GM15510 (cell line): ENCODE measurements around the gene FMN2.

Experiments used
- POLR2A ChIP-seq: IDR thresholded peaks from 3 replicates; pipeline ENCODE4 v1.6.1; 2011; ENCODE audit warnings: borderline replicate concordance; ENCODE audit not compliant: insufficient read length; ENCODE audit errors: extremely low read depth

The FMN2 gene

DNA sequence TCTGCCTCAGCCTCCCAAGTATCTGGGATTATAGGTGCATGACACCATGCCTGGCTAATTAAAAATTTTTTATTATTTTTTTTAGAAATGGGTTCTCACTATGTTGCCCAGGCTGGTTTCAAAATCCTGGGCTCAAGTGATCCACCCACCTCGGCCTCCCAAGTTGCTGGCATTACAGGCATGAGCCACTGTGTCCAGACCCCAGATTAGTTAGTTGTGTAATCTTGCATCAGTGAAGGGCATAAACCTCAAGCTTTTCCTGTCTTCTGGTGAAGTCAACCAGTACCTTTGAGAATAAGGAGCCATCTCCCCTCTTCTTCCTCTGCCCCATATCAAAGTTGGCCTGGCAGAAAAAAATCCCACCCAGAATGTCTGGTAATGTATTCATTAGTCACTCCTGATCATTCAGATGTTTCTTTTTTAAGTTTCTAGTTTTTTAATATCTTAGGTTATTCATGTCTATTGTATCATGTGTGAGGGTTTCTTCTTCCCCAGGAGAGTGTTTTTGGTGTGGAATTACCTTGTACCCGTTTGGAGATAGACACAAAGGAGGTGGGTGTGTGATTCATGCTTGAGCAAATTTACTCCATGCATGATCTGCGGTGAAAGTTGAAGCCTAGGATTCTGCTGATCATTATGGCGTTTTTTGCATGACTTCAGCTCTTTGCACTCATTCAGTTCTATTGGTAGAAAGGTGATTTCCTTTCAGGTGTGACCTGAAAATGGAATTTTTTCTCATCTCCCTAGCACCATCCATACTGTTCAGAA is 144.0 kb downstream of the FMN2 start:
- TF ChIP-seq POLR2A, result no peak

GRCh38 chr1:240237305-240237721 is 145.6 kb downstream of the FMN2 start:
- TF ChIP-seq POLR2A, result no peak

- no peak for TF ChIP-seq POLR2A
Observed at GRCh38 chr1:240239309-240239708, 147.6 kb downstream of the FMN2 start.

- TF ChIP-seq POLR2A, result no peak
Observed at GRCh38 chr1:240241278-240241677, 149.6 kb downstream of the FMN2 start.

DNA sequence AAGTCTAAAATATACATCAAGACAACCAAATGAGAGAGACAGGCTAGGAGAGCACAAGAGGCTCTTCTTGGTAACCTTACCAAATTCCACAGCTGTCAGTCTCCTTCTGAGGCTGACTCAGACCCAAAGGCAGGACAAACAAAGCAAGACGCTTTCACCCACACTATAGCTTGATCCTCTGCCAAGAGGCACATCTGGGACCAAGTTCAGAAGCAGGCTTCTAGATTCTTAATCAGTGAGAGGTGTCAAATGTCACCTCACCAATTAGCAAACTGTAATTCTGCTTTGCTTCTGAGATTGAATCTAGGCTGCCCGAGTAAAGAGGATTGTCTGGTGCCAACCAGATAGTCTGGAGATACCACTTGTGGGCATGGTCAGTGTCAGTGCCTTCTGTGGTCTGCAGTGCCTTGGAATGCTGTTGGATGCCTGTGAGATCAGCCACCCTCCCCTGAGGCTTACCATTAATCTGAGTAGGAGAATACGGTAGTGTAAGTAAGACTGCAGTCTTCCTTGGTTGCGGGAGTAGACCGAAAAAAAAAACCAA is 151.0 kb downstream of the FMN2 start:
- no peak for TF ChIP-seq POLR2A

- no peak for TF ChIP-seq POLR2A
Observed at GRCh38 chr1:240244968-240245628, 153.4 kb downstream of the FMN2 start.

DNA sequence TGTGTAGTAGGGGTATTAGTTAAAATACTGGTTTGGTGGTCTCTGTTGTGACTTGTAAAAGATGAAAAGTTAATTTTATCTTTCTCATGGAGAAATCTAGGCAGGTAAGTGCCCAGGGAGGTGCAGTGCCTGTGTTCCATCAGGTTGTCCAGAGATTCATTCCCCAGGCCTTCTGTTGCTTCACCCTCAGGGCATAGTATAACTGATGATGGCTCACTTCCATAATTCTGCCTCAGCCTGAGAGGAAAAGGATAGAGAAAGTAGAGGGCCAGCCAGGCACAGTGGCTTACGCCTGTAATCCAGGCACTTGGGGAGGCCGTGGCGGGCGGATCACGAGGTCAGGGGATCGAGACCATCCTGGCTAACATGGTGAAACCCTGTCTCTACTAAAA is 153.9 kb downstream of the FMN2 start:
- TF ChIP-seq POLR2A, result no peak

DNA sequence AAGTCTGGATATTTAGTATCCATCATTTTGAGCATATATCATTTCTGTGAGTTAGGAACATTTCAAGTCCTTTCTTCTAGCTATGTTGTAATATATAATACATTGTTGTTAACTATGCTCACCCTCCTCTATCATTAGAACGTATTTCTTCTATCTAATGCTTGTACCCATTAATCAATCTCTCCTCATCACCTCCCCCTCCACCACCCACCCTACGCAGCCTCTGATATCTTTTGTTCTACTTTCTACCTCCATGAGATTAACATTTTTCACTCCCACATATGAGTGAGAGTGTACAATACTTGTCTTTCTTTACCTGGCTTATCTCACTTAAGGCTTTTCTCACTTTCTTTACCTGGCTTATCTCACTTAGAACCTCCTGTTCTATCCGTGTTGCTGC is 156.2 kb downstream of the FMN2 start:
- TF ChIP-seq POLR2A, result no peak

DNA sequence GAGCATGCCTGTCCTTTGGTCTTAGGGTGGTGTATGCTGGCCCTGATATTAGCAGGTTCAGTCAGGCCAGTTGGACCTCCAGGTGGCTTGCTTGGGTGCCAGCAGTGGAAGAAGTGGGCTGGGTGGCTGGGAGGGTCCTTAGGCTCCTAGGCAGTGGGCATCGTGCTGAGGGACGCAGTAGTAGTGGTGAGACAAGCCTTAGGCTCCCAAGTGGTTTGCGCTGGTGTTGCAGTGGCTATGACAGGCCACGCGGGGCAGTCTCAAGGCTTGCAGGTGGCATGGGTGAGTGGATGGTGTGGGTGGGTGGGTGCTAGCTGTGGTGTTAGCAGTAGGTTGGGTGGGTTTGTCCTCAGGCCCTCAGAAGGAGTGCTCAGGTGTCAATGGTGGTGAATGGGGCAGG is 162.3 kb downstream of the FMN2 start:
- no peak for TF ChIP-seq POLR2A

GRCh38 chr1:240254778-240255291 is 163.2 kb downstream of the FMN2 start:
- no peak for TF ChIP-seq POLR2A

- no peak for TF ChIP-seq POLR2A
Observed at GRCh38 chr1:240255922-240256321, 164.2 kb downstream of the FMN2 start.

DNA sequence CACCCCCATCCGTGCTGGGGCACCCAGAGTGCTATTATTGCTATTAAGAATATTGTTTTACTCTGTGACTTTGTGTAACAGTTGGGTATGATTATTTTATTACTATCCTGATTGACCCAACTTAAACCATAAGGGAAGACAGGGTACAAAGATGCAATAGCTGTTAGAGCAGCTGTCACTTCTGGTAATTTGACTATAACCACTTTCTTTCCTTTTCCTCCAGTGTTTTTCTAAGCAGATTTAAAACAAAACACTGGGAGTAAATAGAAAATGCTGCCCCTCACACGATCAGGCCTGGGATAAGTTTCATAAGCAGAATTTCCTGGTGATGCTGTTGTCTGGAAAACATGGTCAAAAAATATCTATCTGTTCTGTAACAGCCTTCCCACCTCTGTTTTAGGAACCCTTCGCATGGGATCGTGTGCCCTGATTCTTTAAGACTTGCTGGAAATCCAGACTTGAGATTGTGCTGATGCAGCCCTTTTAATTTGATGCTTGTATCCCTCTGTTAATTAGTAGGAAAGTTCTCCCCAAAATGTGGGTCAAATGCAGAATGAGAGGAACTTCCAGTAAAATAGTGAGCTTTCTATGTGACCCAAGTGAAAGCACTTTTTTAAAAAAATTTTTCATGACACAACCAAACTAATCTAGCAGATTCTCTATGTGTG is 165.3 kb downstream of the FMN2 start:
- TF ChIP-seq POLR2A, result no peak

- TF ChIP-seq POLR2A, result no peak
Observed at GRCh38 chr1:240258910-240259309, 167.2 kb downstream of the FMN2 start.

- no peak for TF ChIP-seq POLR2A
Observed at GRCh38 chr1:240271081-240271480, 179.4 kb downstream of the FMN2 start.

DNA sequence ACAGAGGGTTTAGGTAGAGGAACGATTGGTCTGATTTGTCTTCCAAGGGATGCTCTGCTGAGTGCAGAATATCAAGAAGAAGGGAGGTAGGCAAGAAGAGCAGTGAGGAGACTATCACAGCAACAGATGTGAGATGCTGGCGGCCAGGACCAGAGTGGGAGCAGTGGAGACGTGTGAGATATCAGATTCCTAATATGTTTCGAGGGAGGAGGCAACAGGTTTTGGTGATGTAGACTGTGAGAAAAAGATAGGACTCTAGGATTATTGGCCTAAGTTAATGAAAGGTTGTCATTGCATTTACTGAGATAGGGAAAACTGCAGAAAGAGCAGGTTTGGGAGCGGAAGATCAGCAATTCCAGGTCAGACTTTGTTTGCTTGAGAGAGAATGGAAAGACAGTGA is 182.9 kb downstream of the FMN2 start:
- no peak for TF ChIP-seq POLR2A
